IPS-18c (cell line): ENCODE results near the gene NUB1.

ENCODE experiments used
- H3K4me3 ChIP-seq: 2 replicates; pipeline ENCODE4 v1.7.0; 2013; ENCODE audit warnings: low read depth, mild to moderate bottlenecking, low read length, moderate library complexity; ENCODE audit not compliant: insufficient read depth
- H3K9me3 ChIP-seq: one replicate; pipeline ENCODE4 v1.6.1; 2013; ENCODE audit warnings: mild to moderate bottlenecking, low read length, moderate library complexity; ENCODE audit not compliant: control insufficient read depth, insufficient read depth

NUB1 gene

DNA sequence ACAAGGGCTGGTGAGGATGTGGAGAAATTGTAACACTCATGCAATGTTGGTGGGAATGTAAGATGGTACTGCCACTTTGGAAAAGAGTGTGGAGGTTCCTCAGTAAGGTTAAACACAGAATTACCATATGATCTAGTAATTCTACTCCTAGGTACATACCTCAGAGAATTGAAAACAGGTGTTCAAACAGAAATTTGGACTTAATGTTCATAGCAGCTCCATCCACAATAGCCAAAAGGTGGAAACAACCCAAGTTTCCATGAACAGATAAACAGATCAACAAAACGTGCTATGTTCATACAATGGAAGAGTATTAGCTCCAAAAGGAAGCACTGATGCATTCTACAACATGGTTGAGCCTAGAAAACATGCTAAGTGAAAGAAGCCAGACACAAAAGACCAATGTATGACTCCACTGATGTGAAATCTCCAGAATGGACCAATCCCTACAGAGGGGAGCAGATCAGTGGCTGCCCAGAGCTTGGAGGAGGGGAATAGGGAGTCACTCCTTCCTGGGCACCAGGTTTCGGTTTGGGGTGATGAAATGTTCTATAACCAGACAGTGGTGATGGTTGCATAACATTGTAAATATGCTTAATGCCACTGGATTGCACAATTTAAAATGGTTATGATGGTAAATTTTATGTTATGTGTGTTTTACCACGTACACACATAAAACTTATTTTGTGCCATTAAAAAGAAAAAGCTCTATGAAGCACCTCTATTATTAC, 73.9 kb downstream of the NUB1 start:
- H3K9me3 ChIP-seq, result no peaks in the 10 kb centered on the region
- H3K4me3 ChIP-seq, result no peak overlapping the region

DNA sequence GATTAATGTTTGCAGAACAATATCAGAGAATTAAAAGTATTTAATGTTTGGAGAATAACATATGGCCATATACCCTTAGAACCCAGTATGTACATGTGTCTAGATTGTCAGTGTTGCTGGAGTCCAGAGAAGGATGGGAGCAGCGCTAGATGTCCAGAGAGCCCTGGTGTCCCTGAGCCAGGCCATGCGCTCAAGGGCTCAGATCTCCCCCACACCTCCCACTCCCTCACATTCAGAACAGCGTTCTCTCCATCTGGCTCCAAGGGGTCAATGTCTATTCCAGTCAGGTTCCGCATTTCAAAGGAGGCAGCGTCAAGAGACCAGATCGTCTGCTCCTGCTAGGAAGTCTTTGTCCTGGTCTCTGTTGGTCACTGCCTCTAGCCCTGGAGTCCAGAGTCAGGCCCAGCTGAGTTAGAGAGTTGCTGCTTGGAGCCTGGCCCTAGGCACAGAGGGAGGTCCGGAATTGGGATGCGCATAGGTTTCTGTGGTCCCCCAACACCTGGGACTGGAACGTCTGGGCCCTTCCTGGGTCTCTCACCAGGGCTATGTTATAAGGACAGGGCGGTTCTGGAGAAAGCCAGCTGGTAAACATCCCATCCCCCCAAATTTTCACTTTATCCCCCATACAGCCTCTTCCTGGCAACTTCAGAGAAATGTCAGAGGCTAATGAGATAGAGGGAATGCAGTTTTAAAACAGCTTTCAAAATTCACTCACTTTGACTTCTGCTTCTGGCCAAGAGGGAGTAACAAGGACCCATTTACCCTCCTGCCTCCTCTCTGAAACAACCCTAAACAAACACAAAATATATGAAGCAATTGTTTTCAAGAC, 74.7 kb downstream of the NUB1 start:
- Histone ChIP-seq H3K4me3 (no peak overlapping the region), H3K9me3 (no peaks in the 10 kb centered on the region)

DNA sequence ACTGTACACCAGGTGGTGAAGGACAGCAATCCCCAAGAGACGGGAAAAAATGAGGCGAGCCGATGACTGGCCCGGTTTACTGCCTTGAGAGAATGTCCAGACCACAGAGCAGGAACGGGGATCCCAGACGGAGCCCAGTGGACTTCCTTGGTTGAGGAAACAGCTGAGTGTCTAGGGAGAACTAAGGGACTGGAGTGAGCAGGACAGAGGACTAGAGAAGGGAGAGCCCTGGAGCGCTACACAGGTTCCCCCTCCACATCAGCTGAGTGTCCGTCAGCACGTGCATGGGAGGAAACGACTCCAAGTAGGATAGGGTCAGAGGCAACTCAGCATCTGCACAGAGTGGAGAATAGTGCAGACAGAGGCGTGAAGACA, 75.3 kb downstream of the NUB1 start:
- H3K9me3 ChIP-seq, result no peaks in the 10 kb centered on the region

DNA sequence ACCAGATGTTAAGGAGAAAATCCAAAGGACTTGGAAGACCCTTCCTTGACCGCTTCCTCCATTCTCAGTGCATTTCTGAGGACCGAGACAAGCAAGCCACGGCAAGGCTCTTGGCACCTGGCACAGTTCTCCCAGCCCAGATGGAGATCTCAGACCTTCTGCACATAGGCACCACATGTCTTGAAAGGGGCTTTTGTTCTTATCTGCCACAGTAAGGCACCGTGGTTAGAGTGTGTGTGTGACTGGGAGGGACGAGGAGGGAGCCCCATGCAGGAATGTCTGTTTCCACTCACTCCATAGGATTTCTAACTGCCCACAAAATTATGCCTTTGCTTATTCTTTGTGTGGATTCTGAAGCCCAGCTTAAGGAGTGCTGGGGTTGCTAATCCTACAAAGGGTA, 78.5 kb downstream of the NUB1 start:
- Histone ChIP-seq H3K9me3 (no peaks in the 10 kb centered on the region), H3K4me3 (no peak overlapping the region)

More for the DNA sequence above, 75.3 kb downstream of the NUB1 start:
- no peak overlapping the region for H3K4me3 ChIP-seq

DNA sequence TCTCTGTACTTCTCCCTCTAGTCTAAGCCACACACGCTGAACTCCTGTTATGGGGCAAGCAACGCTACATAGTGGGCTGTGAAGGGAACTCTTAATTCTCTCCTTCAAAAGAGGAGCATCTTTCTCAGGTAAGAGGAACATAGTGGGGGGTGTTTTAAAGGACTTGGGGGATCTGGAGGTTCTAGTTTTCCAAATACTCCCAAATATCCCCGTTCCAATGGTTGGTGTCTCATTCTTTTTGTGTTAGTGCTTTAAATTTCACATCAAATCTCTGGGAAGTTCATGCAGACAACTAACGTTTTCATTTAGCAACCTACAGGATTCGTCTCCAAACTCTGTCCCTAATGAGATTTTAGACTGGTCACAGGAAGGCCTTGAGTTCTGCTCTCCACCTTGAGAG, 80.6 kb downstream of the NUB1 start:
- no peaks in the 10 kb centered on the region for H3K9me3 ChIP-seq

DNA sequence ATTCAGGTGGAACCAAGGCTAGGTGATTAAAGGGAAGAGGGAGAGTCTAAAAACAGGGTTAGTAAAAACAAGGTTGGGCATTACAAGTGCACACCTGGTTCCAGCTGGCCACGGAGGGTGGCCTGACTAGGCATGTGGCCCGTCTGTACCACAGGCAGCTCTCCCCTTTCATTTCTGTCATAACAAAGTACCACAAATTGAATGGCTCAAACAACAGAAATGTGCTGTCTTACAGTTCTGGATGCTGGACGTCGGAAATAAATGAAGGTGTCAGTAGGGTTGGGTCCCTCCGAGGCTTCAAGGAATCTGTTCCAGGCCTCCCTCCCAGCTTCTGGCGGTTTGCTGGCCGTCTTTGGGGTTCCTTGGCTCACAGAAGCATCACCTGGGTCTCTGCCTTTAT, 81.6 kb downstream of the NUB1 start:
- Histone ChIP-seq H3K4me3 (no peak overlapping the region), H3K9me3 (no peaks in the 10 kb centered on the region)

More for the DNA sequence above, 80.6 kb downstream of the NUB1 start:
- H3K4me3 ChIP-seq, result no peak overlapping the region

DNA sequence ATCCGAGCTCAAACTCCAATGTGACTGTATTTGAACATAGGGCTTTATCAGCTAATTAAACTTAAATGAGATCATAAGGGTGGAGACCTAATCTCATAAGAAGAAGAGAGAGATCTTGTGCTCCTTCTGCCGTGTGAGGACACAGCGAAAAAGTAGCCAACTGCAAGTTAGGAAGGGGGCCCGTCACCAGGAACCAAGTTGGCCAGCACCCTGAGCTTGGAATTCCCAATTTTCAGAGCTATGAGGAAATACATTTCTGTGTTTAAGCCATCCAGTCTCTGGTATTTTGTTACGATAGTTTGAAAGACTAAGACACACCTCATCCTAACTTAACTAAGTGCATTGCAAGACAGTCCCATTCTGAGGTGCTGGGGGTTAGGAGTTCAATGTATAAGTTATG, 82.3 kb downstream of the NUB1 start:
- H3K4me3 ChIP-seq, result no peak overlapping the region
- no peaks in the 10 kb centered on the region for H3K9me3 ChIP-seq

DNA sequence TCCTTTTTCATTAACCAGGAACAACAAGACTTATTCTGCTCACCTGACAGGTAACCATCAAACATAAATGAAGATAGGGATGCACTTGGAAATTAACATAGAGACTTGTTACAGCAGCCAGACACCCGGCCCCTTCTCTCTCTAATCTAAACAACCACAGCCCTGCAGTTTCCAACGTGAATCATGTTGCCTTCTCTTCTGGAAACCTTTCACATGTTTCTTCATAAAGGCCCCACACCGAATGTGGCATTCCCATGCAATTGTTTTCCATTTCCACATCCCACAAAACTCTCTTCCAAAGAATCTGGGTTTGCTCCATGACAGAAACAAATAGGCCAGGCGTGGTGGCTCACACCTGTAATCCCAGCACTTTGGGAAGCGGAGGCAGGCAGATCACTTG, 83.2 kb downstream of the NUB1 start:
- no peak overlapping the region for H3K4me3 ChIP-seq

DNA sequence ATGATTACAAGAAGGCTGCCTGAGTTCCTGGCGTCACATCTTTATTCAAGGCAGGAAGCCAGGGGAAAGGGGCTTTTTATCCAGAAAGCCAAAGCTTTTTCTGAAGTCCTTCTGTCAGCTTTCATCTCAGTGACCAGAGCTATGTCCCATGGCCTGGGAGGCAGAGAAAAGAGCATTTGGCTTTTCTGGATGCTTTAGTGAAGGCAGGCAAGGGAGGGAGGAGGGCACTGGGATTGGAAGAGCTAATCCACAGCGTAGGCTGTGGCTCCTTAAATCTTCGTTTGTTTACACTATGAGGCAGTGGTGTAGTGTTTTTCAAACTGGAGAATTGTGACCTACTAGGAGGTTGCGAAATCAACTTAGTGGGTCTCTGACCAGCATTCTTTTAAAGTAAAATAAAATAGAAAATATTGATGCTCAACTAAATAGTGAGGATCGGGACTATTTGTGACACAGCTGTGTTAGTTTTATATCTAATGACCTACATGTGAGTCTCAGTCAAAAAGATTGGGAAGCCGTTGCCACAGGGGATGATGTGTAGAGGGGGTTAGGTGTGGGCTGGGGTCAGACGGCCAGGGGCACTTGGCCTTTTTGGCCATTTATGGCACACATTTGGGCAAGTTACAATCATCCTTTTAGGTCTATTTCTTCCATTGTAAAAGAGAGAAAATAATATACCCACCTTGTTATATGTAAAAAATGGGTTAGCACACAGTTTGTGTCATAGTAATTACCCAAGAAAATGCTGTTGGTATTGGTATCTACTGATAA, 84.2 kb downstream of the NUB1 start:
- H3K4me3 ChIP-seq, result no peak overlapping the region
- H3K9me3 ChIP-seq, result no peaks in the 10 kb centered on the region

More for the DNA sequence above, 83.2 kb downstream of the NUB1 start:
- no peaks in the 10 kb centered on the region for H3K9me3 ChIP-seq

DNA sequence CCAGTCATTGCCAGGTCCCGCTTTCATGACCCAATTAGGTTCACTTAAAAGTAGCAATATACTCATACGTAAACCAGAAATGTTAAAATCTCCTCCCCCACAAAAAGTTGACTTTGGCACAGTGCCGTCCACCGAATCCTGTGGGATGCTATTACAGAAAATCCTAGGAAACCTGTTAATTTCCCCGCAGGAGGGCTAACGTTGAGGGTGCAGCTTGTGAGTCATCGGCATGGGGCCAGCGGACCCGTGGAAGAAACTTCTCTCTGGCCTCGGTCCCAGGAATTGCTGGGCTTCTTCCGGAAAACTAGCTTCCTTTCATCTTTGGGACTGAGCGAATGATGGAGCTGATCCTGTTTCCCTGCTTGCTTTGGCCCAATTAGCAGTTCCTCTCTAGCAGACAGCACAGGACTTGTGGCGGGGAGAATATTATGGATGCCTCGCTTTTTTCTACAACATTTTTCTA, 84.9 kb downstream of the NUB1 start:
- H3K9me3 ChIP-seq, result no peaks in the 10 kb centered on the region
- H3K4me3 ChIP-seq, result no peak overlapping the region

DNA sequence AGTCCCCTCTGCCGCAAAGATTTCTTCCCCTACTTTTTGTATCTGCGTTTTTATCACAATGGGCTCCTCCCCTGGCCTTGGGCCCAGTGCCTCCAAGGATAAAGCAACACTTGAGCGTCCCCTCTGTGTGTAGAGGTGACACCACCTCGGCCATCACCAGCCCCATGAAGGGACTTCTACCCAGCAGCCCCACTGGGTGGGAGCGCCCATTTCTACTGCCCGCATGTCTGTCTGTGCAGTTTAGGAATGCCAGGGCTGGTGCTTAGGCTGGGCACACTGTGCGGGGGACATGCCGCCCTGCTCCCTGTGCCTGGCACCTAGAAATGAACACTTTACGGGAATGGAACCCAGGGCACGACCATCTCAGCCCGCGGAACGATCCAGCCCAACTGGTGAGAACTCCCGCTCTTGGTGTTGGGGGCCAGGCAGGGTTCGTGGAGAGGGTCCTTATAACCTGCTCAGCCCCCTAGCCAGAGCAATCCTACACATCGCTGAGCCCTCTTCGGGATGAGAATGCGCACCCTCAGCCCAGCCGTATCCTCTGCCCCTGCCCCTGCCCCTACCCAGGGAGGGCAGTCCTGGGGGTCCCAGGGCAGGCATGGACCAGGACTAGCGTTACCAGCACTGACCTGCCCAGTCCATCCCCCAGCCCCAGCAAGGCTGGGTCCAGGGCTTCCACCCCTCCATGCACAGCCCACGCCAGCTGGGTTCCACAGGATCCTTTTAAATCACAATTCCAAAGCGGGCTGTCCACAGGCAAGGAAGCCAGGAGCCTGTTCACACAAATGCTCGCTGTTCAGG, 85.5 kb downstream of the NUB1 start:
- no peak overlapping the region for H3K4me3 ChIP-seq

DNA sequence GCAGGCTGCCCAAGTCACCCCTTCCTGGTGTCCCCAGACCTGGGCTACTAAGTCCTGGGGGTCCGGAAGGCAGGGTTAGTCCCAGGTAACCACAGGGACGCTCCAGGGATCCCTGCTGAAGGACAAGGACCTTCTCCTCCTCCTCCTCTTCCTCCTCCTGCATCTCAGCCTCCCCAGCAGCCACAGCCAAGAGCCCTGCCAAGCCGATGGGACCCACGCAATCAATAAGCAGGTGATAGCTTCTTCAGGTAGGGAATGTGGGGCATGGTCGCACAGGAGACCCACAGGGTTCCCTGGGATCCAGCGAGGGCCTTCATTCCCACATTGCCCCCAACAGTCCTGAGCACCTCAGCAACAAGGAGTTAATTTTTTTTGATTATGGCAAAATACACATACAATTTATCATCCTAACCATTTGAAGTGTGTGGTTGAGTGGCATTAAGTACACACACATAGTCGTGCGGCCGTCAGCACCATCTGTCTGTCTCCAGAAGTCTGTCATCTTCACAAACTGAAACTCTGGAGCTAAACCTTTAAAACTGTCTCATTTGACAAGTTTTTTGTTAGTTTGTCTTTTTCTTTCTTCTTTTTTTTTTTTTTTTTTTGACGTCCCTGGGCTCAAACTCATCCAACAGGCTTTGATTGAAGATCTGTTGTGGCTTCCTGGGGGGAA, 86.2 kb downstream of the NUB1 start:
- H3K9me3 ChIP-seq, result no peaks in the 10 kb centered on the region
- no peak overlapping the region for H3K4me3 ChIP-seq

More for the DNA sequence above, 85.5 kb downstream of the NUB1 start:
- H3K9me3 ChIP-seq, result no peaks in the 10 kb centered on the region
